Retinal pigment epithelial cell (primary cell): ENCODE results near the gene PARD3.

Source experiments
- DNase-seq: peaks from one replicate; pipeline ENCODE4 v3.0.0-alpha.2; 2010; ENCODE audit warnings: low read depth
- H3K4me3 ChIP-seq: 2 replicates; pipeline ENCODE4 v1.5.1; 2011; ENCODE audit warnings: mild to moderate bottlenecking, low read length, control low read depth, moderate library complexity
- CTCF ChIP-seq: conservative IDR thresholded peaks from 2 replicates; pipeline ENCODE4 v1.5.1; 2011; ENCODE audit warnings: low read depth, low read length, control low read depth, inconsistent platforms

Gene PARD3

DNA sequence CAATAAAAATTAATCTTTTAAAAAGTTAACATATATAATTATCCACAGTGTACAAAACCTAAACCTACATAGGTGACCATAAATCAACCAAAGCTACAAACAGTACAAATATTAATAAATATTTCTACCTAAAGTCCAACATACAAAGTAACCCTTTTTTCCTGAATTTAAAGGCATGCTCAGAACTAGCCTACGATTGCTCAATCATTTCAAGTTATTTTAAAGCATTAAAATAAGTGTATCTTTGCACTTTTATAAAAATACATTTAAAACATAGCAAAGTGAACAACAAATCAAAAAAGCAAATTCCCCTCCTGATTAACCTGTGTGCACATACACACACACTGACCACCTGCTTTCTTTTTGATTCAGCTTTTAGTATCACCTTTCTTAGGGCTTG lies 202.2 kb downstream of the PARD3 start:
- no peak overlapping the region for H3K4me3 ChIP-seq
- no peak for TF ChIP-seq CTCF
- no peak for DNase-seq

DNA sequence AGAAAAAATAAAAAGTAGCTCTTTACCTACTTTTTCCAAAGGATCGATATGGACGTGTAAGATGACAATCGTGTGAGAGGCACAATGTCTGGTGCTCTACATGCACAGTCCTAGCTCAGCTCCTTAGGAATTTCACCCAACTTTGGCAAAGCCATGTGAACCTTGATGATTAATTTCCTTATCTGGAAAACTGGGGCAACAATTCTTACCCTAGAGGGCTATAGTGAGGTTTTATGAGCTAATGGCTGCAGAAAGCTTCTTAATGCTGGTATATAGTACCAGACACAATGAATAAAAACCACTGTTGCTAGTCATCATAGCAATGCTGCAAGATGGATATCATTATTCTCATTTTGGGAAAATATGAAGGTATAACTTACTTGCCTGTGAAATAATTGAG lies 202.7 kb downstream of the PARD3 start:
- H3K4me3 ChIP-seq: no peak overlapping the region
- TF ChIP-seq CTCF: no peak
- no peak for DNase-seq

DNA sequence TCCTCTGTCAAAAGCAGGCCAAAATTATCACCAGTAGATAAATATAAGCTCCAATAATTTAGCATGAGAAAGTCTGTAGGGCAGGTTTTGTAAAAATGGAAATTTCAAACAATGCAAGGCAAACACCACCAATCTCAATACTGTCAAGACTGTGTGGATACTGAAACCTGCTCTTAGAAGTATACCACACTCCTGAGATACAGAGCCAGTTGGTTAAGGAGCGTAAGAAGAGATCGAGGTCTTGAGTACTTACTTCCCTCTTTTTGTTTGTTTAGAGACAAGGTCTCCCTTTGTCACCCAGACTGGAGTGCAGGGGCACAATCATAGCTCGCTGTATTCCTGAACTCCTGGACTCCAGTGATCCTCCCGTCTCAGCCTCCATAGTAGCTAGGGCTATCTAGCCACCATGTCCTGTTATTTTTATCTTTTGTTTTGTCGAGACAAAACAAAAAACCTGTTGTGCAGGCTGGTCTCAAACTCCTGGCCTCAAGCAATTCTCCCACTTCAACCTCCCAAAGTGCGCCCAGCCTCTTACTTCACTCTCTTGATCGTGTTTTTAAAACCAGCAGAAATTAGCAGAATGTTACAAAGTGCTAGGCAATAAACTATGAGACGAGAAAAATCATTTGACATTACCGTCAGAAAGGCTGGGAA lies 205.7 kb downstream of the PARD3 start:
- no peak overlapping the region for H3K4me3 ChIP-seq
- TF ChIP-seq CTCF: no peak
- no peak for DNase-seq

- no peak for TF ChIP-seq CTCF
- no peak overlapping the region for H3K4me3 ChIP-seq
- no peak for DNase-seq
These were observed 207.2 kb downstream of the PARD3 start for GRCh38 chr10:34607894-34608293.

- TF ChIP-seq CTCF: no peak
- no peak overlapping the region for H3K4me3 ChIP-seq
- no peak for DNase-seq
These were observed 208.2 kb downstream of the PARD3 start for GRCh38 chr10:34606890-34607289.

GRCh38 chr10:34602478-34602877 lies 212.6 kb downstream of the PARD3 start:
- no peak for TF ChIP-seq CTCF
- no peak overlapping the region for H3K4me3 ChIP-seq
- DNase-seq: no peak

- no peak for TF ChIP-seq CTCF
- H3K4me3 ChIP-seq: no peak overlapping the region
- no peak for DNase-seq
These were observed 213.4 kb downstream of the PARD3 start for GRCh38 chr10:34601691-34602090.
